GM18508 (cell line): ENCODE measurements around the gene SYT1.

Source experiments
- ATAC-seq: cut with Tn5 transposase; IDR thresholded peaks from one replicate; pipeline ENCODE4 v1.9.1; 2021; ENCODE audit warnings: moderate number of reproducible peaks; ENCODE audit not compliant: insufficient read depth, unreplicated experiment

SYT1 gene

DNA sequence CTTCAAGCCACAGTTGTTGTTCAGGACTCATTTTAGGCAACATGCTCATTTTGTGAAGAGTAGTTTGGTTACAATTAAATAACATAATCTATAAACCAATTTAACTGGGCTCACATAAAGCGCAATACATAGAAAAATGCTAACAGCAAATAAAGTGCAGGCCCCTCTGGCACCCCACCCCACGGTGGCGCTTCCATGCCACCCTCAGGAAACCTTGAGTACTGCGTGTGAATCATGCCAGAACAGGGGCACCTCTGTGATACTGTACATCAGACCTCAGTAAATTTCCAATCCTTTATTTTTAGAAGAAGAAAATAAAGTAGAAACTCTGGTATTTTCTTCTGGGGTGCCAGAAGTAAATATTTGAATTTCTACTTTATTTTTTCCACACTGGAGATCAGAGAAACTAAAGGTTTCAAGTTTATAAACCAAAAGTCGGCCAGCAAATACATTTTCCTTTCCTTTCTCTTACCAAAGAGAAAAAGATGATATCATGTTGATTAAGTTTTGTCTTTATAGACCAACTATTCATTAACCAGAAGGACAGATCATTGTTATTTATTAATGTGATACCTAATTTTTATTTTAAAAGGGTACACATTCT, 509.4 kb downstream of the SYT1 start:
- ATAC-seq = no peak

GRCh38 chr12:79374545-79374944, 510.0 kb downstream of the SYT1 start:
- no peak for ATAC-seq

DNA sequence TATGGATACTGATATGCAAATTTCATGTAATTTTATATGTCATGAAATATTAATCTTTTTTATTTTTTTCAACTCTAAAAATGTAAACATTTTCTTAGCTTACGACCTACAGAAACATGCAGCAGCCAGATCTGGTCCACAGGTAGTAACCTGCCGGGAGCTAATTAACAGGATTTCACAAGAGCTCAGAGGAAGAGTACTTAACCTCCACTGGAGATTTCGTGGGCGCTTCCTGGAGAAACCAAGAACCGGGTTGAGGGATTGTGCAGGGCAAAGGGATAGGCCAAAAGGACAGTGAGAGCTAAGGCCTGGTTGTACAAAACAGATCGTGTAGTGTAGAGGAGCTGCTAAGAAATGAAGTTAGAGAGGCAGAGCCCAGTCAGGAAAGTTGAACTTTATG, 510.5 kb downstream of the SYT1 start:
- no peak for ATAC-seq

- ATAC-seq = no peak
Observed at GRCh38 chr12:79378496-79378895, 513.9 kb downstream of the SYT1 start.

- no peak for ATAC-seq
Observed at GRCh38 chr12:79380402-79380801, 515.8 kb downstream of the SYT1 start.

GRCh38 chr12:79381248-79382208, 517.0 kb downstream of the SYT1 start:
- no peak for ATAC-seq

- ATAC-seq = no peak
Observed at GRCh38 chr12:79384551-79384950, 520.0 kb downstream of the SYT1 start.

- no peak for ATAC-seq
Observed at GRCh38 chr12:79388011-79388410, 523.4 kb downstream of the SYT1 start.

- ATAC-seq = no peak
Observed at GRCh38 chr12:79393842-79394241, 529.3 kb downstream of the SYT1 start.

GRCh38 chr12:79397609-79398008, 533.0 kb downstream of the SYT1 start:
- ATAC-seq = no peak

- ATAC-seq = no peak
Observed at GRCh38 chr12:79400481-79400880, 535.9 kb downstream of the SYT1 start.

DNA sequence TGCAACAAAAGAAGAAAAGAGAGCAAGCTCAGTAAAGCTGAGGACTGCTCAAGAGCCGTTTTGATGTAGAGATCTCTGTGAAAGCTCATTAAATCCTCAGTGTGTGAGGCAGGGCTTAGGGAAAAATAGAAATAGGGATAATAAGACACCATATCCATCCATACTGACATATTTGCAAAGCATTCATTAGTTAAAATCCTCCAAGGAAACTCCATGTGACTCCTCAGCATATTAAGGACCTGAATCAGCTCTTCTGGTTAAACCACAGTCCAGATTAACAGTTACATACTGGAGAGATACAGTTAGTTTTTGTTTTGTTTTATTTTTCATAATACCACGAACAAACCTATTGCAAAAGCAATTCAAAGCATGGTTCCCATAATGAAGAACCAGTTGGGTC, 538.0 kb downstream of the SYT1 start:
- ATAC-seq = no peak

DNA sequence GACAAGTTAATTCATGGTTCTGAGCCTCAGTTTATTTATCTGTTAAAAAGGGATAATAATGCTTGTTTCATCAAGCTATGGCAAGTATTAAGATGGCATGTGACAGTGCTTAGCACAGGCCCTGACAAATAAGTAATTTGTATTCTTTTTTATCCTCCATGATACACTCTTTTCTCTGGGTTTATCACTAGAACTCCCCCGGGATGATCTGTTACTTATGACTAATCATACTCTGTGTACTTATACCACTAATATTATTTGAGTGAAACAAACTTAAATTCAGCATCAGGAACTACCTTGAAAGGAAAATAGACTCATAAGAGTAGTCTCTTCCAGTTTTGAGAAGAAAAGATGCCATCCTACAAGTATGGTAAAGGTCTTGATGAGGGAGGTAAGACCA, 542.4 kb downstream of the SYT1 start:
- ATAC-seq = no peak

DNA sequence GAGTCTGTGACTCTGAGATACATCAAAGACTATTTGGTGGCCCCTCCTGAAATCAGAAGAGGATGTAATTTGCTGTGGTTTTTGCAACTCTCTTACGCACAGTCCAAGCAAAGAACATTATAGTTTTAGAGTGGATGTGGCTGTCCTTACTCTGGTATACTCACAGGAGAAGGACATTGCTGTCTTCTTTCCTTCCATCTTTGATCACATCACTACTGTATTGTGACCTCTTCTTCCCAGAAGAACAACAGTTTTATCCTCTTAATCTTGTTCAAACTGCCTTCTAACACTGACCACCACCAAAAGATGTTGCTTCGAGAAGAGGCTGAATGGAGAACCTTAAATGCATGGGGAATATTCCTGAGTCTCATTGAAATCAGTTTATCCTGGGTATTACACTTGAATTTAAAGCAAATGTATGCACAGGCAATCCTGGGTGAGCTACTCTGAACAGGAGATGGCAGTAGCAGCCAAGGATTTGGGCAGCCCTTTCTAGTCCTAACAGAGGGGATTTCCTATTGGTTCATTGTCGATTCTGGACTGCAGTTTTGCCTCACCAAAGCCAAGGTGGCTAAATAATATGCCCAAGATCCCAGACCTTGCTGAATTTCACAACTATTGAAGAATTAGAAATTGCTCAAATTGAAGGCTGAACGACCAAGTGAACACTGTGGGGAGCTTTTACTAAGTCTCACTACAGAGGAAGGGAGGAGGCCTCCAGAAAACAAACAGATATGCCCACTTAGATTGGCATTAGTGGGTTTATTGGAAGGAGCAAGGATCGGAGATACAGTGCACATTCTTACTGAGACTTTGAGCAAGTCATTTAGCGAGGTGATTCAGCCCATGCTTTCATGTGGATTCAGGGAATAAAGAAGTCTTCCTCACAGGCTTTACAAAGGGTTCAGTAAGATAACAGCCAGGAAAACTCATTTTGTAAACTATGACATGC, 543.4 kb downstream of the SYT1 start:
- peak; percentile 73 for ATAC-seq

- ATAC-seq = no peak
Observed at GRCh38 chr12:79408689-79409088, 544.1 kb downstream of the SYT1 start.

DNA sequence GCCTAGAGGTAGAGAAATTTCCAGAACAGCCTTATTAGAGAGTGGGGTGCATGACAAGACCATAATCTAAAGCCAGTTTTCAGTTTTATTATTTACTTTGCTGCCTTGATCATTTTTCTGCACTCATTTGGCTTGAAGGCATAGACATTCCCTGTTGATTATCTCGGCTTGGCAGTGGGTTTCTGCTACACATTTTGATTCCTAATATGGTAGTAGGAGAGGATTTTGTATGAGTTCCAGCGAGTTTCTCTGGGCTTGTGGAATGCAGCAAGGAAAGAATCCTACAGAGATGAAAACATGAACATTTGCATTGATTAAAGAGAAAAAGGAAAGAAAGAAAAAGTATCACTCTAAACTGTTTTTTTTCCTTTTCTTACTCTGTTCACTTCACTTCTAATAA, 545.0 kb downstream of the SYT1 start:
- no peak for ATAC-seq

DNA sequence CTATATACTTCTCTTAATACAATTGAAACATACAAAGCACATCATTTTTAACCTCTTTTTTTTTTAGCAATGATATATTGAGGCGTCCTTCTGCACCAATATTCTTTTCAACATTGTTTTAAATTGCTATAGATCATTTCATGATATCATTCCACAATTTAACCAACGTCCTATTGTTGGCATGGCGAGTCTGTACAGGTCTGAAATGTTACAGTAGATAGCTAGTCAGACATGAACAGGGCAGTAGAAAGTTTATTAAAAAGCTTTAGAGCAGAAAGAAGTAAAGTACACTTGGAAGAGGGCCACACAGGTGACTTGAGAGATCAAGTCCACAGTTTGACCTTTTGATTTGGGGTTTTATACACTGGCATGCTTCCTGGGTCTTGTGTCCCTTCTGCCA, 547.2 kb downstream of the SYT1 start:
- ATAC-seq = no peak

DNA sequence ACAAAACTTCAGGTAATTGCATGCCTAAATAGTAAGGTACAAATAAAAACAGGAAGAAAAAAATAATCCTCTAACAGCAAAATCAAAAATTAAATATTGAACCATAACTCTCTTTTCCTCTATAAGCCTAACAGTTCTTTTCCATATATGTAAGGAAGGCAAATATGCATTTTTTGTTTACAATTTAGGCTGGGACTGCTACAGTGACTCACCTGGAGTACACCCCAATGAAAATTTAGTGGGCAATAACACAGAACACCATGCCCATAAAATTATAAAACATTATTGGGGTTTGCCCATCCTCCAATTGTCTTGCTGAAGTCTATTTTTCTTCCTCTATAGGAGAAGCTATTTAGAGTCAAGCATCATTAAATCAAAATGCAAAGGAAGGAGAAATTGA, 549.2 kb downstream of the SYT1 start:
- no peak for ATAC-seq

DNA sequence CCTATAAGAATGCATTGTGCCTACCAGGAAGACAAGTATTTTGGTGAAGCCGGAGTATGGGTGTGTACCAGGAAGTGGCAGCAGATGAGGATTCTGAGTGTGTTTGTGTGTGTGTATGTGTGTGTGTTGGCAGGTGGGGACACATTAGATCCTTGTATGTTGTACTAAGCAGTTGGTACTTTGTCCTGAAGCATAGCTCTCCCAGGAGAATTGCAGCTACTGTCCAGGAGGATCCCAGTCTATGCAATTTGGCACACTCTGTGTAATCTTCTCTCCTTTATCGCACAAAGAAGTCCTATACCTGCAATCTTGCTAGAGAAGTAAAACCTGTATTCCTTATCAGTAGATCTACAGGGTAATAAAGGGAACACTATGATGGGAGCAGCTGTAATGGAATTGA, 549.7 kb downstream of the SYT1 start:
- ATAC-seq = no peak

- no peak for ATAC-seq
Observed at GRCh38 chr12:79415321-79415720, 550.7 kb downstream of the SYT1 start.
